ENCODE results near the gene R3HDML. TPM values are rescaled to one million over a fixed set of nuclear protein-coding genes. Genes with fewer than 3 reads are reported as not detected.
"Not testable (repeated sequence)": the region's sequence is repeated elsewhere in the genome, so short reads cannot be mapped to it uniquely, and the experiment has no call there.

The R3HDML gene
- total RNA-seq, 1 donor from 2014 or later = not detected

DNA sequence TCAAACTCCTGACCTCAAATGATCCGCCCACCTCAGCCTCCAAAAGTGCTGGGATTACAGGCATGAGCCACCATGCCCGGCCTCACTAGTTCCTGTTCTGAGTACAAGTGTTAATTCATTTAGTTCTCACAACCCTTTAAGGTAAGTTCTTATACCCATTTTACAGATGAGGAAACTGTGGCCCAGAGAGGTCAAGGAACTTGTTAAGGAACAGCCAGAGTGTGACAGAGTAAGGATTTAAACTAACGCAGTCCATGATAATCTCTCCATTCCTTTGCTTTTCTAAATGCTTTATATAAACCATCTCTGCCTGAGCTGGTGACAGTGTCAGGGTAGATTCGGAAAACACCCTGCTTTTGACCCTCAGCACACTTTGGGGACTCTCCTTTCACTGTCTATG lies 39.1 kb upstream of the R3HDML start:
- Mint-ChIP-seq H3K27ac (ENCODE audit: unreplicated experiment) (no peak overlapping the region), H3K4me3 (ENCODE audit: unreplicated experiment) (no peak overlapping the region), H3K9me3 (ENCODE audit: unreplicated experiment) (peaks cover 6% of the 10 kb centered on the region), H3K4me1 (ENCODE audit: low read depth, unreplicated experiment) (peaks cover 3% of the 10 kb centered on the region), H3K27me3 (ENCODE audit: unreplicated experiment) (peaks cover 2% of the 10 kb centered on the region), H3K36me3 (ENCODE audit: unreplicated experiment) (no peaks in the 10 kb centered on the region)
- TF ChIP-seq, protein P1, sequence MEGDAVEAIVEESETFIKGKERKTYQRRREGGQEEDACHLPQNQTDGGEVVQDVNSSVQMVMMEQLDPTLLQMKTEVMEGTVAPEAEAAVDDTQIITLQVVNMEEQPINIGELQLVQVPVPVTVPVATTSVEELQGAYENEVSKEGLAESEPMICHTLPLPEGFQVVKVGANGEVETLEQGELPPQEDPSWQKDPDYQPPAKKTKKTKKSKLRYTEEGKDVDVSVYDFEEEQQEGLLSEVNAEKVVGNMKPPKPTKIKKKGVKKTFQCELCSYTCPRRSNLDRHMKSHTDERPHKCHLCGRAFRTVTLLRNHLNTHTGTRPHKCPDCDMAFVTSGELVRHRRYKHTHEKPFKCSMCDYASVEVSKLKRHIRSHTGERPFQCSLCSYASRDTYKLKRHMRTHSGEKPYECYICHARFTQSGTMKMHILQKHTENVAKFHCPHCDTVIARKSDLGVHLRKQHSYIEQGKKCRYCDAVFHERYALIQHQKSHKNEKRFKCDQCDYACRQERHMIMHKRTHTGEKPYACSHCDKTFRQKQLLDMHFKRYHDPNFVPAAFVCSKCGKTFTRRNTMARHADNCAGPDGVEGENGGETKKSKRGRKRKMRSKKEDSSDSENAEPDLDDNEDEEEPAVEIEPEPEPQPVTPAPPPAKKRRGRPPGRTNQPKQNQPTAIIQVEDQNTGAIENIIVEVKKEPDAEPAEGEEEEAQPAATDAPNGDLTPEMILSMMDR (IDR thresholded peaks at IDR 0.05; ENCODE audit: partially characterized antibody, unreplicated experiment) = no peak
- DNase-seq = no peak

DNA sequence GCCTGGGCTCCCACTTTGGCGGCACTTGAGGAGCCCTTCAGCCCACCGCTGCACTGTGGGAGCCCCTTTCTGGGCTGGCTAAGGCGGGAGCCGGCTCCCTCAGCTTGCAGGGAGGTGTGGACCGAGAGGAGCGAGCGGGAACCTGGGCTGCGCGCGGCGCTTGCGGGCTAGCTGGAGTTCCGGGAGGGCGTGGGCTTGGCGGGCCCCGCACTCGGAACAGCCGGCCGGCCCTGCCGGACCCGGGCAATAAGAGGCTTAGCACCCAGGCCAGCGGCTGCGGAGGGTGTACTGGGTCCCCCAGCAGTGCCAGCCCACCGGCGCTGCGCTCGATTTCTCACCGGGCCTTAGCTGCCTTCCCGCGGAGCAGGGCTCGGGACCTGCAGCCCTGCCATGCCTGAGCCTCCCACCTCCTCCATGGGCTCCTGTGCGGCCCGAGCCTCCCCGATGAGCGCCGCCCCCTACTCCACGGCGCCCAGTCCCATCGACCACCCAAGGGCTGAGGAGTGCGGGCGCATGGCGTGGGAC lies 37.8 kb upstream of the R3HDML start:
- not testable (repeated sequence) for H3K4me3 Mint-ChIP-seq (ENCODE audit: unreplicated experiment); H3K27me3 Mint-ChIP-seq (ENCODE audit: unreplicated experiment); H3K4me1 Mint-ChIP-seq (ENCODE audit: low read depth, unreplicated experiment); H3K9me3 Mint-ChIP-seq (ENCODE audit: unreplicated experiment); H3K27ac Mint-ChIP-seq (ENCODE audit: unreplicated experiment); DNase-seq; H3K36me3 Mint-ChIP-seq (ENCODE audit: unreplicated experiment)

DNA sequence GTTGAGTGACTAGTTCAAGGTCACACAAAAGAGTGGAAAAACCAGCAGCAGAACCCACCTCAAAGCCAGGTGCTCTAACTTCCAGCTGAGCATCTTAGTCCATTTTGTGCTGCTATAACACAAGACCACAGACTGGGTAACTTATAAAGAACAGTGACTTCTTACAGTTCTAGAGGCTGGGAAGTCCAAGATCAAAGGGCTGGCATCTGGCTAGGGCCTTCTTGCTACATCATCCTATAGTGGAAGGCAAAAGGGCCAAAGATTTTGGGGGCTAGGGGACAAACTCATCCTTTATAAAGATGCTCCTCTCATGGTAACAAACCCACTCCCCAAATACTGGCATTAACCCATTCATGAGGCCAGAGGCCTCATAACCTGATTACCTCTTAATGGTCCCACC lies 35.6 kb upstream of the R3HDML start:
- H3K4me1 Mint-ChIP-seq (ENCODE audit: low read depth, unreplicated experiment) = no peaks in the 10 kb centered on the region
- no peaks in the 10 kb centered on the region for H3K36me3 Mint-ChIP-seq (ENCODE audit: unreplicated experiment)
- no peaks in the 10 kb centered on the region for H3K27me3 Mint-ChIP-seq (ENCODE audit: unreplicated experiment)
- H3K4me3 Mint-ChIP-seq (ENCODE audit: unreplicated experiment) = no peak overlapping the region
- peaks cover 4% of the 10 kb centered on the region for H3K9me3 Mint-ChIP-seq (ENCODE audit: unreplicated experiment)
- DNase-seq = no peak
- H3K27ac Mint-ChIP-seq (ENCODE audit: unreplicated experiment) = no peak overlapping the region
- TF ChIP-seq, protein P1 (IDR thresholded peaks at IDR 0.05; ENCODE audit: partially characterized antibody, unreplicated experiment) = no peak

DNA sequence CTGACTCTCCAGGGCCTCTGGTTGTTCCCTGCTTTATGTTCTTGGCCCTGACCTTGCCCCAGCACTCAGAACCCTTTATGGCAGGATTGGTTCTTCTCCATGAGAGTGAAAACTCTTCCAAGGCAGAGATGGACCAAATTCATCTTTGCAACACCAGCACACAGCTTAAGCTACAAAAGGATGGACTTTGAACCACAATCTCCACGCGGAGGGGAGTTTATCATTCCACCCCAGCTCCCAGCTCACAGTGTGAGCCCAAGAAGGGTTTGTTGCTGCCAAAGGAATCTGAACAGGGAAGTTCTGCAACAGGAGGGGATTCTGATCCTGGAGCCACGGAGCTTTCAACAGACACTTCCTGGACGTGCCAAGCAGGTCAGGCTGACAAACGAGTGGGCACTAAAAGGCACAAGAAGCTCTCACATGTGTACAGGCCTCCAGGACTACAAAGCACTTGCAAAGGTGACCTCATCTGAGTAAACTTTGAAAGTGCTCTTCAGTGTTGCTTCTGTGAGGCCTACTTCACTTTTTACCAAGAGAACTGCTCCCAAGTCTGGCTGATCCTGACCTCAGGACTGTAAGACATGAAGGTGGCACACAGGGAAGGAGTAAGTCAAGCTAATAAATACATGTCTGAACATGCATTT lies 34.7 kb upstream of the R3HDML start:
- Mint-ChIP-seq H3K27me3 (ENCODE audit: unreplicated experiment) (no peaks in the 10 kb centered on the region), H3K27ac (ENCODE audit: unreplicated experiment) (no peak overlapping the region), H3K4me1 (ENCODE audit: low read depth, unreplicated experiment) (no peaks in the 10 kb centered on the region), H3K9me3 (ENCODE audit: unreplicated experiment) (peaks cover 4% of the 10 kb centered on the region), H3K4me3 (ENCODE audit: unreplicated experiment) (no peak overlapping the region), H3K36me3 (ENCODE audit: unreplicated experiment) (no peaks in the 10 kb centered on the region)
- DNase-seq = no peak
- TF ChIP-seq, protein P1 (IDR thresholded peaks at IDR 0.05; ENCODE audit: partially characterized antibody, unreplicated experiment) = no peak

DNA sequence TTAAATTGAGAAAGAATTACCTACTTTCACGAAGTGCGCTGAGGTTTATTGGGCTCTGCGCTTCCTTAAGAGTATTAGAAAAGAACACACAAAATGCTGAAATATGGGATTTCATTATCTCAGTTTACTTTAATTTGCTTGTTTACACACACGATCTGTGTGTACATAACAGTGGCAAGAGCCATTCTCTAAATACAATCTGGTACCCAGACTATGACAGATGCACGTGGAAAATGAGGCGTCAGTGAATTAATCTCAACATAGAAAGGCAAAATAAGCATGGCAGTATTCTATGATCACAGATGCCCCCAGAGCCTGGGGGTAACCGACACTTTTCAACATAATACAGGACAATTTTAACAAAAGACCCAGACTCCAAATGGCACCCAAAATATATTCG lies 34.1 kb upstream of the R3HDML start:
- Mint-ChIP-seq H3K4me3 (ENCODE audit: unreplicated experiment) (no peak overlapping the region), H3K36me3 (ENCODE audit: unreplicated experiment) (no peaks in the 10 kb centered on the region), H3K9me3 (ENCODE audit: unreplicated experiment) (peaks cover 4% of the 10 kb centered on the region), H3K4me1 (ENCODE audit: low read depth, unreplicated experiment) (no peaks in the 10 kb centered on the region), H3K27ac (ENCODE audit: unreplicated experiment) (no peak overlapping the region), H3K27me3 (ENCODE audit: unreplicated experiment) (no peaks in the 10 kb centered on the region)
- no peak for DNase-seq
- TF ChIP-seq, protein P1 (IDR thresholded peaks at IDR 0.05; ENCODE audit: partially characterized antibody, unreplicated experiment) = no peak
